Measurements from ENCODE around the gene FGF8.

Gene FGF8

DNA sequence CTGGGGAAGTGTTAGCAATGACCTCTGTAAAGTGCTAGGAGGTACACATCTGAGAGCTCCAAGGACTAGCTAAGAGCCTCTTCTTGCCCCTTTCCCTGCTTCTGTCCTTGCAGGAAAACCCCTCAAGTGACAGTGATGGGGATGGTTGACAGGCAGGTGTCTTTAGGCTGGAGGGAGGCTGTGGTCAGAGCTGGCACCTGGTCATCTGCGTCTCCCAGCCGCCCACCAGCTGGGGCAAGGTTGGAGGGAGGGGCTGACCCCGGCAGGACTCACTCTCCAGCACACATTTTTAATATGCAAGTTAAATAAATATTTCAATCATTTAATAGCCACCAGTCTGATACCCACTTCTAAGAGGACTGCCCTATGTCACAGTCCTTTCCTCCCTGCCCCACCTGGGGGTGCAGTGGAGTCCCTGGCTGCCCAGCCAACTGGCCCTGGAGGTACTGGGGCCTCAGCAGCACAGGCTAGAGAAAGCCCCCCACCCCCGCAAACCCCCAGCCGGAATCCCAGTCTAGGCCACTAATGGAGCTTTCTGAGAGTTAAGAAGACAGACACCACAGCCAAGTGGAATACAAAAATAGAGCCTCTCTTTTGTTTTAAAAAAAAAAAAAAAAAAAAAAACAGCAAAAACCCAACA is 6.3 kb downstream of the FGF8 start:
- DNase-seq (ENCODE audit: low read depth, low spot score), result no peak

DNA sequence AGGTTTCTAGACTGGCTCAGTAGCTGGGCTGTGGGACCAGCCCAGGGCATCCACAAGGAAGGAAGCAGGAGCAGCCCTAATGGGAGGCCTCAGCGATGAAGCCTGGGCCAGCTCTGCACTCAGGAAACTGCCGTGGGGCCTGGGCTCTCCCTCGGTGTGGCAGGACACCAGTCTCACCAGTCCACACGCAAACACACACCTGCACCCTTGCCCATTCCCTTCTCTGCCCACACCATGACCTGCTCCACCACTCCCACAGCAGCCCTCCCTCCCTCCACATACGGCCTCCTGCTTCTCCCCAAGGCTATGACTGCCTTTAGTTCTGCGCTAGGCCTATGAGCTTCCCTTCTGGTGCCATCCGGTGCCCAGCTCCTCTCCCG is 7.1 kb downstream of the FGF8 start:
- DNase-seq (ENCODE audit: low read depth, low spot score), result no peak

DNA sequence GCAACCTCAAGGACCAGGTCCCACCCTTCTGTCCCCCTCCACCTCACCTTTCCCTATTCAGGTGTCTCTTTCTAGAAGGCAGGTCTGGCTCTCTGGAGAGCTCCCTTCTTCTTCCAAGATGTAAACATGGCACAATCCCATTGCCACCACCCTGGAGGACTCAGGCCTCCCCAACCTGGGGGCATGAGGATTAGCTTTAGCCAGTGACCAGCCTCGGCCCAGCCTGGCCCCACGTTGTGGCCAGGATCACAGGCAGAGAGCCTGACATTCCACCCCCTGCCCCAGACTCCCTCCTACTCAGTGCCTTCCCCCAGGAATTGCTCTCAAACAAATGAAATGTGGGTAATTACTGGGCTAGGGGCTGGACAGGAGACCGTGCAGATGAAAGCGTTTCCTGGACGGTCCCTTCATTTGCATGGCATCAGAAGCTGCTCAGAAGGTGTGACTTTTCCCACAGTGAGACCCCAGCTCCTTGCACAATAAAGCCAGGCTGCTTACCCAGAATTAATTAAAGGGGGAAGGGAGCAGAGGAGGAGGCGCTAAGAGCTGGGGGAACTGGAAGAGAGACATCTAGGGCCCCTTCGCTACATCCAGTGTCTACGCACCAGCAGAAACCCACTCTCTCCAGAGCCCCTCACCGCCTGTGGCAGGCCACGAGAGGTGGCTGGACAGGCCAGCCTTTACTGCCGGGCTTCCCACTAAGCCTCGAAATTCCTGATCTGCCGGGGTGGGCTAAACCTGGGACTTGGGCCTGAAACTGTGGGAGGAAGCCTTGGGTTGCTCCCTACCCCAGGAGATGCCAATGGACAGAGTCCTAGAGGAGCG is 7.7 kb downstream of the FGF8 start:
- DNase-seq (ENCODE audit: low read depth, low spot score), result no peak

DNA sequence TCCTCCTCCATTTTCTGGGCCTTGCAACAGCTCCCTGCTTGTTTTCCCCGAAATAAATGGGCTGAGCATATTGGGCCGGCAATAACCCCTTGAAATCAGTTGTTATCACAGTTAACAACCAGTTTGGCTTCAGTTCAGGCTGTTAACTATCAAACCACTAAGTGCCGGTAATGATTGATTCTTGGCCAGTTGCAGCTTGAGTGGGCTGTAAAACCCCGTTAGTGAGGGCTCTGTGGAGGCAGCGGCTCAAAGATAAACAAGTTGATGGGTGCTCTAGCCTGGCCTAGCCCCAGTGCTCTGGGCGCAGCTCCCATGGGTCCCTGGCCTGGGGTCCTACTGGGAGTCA is 8.3 kb downstream of the FGF8 start:
- DNase-seq (ENCODE audit: low read depth, low spot score), result no peak

DNA sequence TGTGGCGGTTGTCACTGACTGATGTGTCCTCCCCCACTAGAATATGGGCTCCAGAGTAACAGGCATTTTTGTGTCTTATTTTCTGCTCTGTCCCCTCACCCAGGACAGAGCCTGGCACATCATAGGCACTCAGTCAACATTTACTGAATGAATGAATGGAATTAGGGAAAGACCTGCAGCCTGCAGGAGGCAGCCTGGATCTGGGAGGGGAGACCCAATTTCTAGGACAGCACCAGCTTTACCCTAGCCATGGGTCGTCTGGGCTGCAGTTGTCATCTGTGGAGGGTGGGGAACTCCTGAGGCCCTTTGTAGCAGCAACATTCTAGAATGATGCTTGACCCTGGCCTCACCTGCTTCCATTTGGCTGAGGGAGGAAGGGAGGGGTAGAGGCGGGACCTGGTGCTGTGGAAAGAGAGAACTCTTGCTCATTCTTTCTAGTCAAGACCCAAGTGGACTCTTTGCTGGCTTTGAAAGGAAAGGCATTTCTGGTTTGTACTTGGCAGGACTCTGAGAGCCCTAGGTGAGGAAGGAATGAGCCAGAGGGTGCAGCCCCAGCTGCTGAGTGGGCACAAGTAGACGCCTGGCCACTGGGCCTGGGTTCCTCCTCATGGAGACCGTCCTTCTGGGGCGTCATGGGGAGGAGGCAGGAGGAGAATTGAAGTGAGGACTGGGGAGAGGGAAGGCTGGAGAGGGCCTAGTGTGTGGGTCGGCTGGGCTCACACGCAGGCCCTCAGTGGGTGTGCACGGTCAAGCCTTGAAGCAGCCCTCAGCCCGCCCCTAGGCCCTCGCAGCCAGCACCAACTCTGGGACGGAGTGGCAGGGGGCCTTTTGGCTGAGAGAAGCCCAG is 8.9 kb downstream of the FGF8 start:
- no peak for DNase-seq (ENCODE audit: low read depth, low spot score)

DNA sequence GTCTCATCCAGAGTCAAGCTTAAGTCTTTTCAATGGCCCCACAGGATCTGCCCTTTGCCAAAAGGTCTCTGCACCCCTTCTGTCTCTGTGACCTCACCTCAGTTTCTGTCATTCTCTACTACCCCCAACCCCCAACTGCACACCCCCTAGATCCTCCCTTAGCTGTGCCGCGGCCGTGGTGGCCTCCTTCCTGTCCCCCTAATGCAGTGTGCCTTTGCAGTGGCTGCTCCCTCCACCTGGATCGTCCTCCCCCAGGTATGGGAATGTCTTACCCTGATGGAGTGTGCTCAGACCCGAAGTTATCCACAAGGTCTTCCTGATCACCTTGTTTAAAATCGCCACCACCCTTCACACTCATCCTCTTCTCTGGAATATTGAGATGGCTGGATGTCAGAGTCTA is 9.6 kb downstream of the FGF8 start:
- DNase-seq (ENCODE audit: low read depth, low spot score), result no peak

GRCh38 chr10:101763141-101763846 is 12.6 kb downstream of the FGF8 start:
- no peak for DNase-seq (ENCODE audit: low read depth, low spot score)

DNA sequence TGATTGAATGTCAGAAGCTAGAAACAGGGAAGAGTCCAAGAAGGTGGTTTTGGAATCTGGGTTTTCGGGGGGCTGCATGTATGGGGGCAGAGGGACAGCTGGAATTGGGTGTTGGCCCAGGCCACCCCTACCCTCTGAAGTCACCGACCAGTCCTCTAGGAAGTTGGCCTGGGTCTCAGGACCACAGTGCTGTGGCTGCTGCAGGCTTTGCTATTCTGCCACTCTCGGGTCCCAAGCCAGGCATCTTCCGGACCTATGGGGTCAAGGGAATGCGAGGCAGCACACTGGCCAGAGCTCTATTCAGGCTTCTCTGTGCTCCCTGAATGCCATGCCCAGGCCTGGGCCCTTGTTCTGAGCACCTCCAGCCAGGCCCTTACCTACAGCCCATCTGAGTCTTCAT is 13.2 kb downstream of the FGF8 start:
- no peak for DNase-seq (ENCODE audit: low read depth, low spot score)

- no peak for DNase-seq (ENCODE audit: low read depth, low spot score)
Observed at GRCh38 chr10:101761226-101761625, 14.7 kb downstream of the FGF8 start.

DNA sequence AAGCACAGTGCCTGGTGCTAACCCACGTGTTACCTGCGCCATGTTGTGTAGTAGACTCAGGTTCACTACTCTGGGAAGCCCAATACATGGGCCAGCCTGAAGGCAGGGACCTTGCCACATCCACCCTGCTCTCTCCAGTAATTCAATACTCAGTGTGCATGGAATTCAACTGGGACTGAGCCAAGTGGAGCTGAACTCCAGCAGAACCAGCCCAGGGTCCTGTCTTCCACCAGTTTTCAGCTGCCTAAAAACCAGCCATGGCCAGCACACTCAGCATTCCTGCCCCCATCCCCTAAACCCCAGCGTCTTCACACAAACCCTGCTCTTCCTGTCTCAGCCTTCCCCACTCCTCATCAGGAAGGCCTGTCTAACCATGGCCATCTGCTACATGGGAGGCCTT is 15.4 kb downstream of the FGF8 start:
- DNase-seq (ENCODE audit: low read depth, low spot score), result no peak

DNA sequence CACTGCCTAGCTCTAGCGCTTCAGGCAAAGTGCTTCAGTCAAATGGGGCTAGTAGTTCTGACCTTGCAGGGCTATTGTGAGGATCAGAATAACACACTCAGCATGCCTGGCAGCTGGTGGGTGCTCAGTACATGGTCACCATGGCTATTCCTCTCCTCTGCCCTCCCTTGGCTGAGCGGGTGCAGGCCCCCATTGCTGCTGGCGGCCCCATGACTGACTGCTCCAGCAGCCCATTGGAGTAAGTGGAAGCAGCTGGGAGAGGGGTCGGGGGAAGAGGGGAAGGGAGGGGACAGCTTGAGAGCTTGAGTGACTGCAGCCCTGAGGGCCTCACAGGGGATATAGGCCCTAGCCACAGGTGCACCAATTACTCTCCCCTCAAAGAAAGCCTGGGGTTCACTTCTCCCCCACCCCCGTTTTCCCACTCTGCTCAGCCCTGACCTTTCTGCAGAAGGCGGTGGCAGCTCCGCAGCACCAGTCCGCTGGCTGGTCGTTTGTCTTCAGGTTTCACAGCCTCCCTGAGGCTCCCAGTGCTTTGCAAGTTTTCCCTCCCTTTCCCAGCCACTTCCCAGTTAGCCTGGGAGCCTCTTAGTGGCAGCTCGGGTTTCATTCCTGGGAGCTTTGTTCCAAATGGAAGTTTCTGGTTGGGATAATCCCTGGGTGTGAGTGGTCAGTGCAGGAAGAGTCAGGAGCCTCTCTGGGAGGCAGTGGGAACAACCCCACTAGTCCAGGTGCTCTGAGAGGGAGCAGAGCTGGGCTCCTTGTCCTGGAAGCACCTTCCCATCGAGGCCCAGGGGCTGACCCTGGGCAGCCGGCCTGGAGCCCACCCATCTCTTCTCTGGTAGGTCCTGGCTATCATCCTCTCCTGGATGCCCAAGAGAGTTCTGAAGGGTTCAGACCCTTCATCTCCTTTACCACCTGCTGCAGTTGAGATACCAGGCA is 16.3 kb downstream of the FGF8 start:
- no peak for DNase-seq (ENCODE audit: low read depth, low spot score)

DNA sequence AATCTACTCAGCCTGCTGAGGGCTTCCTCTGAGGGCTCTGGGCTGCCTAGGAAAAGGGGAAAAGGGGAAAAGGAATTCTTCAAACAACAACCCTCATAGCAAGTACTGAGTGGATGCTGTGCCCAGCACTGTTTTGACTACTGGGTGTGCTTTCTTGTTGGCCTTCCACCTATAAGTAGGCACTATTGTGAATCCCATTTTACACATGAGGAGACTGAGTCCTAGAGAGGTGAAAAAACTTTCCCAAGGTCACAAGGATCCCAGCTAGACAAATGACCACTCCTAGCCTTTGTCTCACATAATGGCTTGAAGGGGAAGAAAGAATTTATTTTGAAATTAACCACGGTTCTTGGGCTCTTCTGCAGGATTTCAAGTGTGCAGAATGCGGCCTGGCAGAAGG is 17.1 kb downstream of the FGF8 start:
- no peak for DNase-seq (ENCODE audit: low read depth, low spot score)

DNA sequence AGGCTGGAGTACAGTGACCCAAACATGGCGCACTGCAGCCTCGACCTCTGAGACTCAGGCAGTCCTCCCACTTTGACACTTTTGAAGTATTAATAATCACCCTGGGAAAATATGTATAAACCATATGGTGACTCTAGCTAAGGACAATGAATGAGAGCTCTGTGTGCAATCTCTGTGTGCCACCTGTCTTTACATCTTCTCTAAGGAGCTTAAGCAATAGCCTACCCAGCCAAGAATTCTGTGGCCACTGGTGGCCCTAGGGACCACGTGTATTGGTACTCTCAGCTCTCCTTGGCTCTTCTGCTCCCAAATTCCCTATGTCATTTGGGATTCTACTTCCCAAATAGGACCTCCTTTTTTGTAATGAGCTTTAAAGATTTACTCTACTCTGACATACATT is 23.7 kb downstream of the FGF8 start:
- no peak for DNase-seq (ENCODE audit: low read depth, low spot score)

DNA sequence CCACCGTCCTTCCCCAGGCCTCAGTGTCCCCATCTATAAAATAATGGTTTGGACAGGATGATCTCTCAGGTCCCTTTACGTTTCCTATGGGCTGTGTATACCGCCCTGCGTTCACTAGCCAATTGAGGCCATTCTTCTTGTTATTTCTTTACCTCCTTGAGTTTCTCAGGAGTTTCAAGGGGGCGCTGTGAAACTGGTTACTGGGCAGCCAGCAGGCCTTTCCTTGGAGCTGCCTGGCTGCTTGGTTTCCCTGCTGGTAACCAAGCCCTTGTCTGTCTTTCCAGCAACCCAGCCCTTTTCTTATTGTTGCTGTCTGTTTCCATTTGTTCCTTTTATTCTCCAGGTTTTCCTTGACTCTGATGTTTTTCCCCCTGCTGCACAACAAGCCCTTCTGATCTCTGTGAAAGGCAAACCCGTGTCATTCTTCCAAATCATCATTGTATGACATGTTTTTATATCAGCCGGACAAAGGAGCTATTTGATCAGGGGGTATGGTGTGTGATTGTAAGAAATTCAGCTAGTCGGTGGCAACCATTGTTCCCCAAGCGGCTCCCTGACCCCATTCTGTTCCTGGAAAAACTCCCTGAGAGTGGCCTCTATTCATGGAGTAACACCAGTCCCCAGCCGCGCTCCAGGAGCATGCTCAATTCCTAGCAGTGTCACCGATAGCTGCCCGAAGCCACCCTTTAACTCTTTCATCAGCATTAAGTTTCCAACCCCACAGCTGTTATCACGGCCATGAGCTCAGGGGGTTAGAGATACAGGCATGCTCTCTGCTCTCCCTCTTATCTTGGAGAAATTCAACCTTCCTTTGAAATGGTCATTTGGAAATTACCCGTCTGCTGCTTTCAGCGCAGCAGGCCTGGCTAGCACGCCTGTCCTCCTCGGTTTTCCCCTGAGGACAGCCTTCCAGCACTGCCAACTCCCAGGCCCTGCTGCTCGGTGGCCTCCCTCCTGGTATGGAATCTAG is 26.6 kb downstream of the FGF8 start:
- no peak for DNase-seq (ENCODE audit: low read depth, low spot score)

GRCh38 chr10:101748496-101748895 is 27.4 kb downstream of the FGF8 start:
- no peak for DNase-seq (ENCODE audit: low read depth, low spot score)

DNA sequence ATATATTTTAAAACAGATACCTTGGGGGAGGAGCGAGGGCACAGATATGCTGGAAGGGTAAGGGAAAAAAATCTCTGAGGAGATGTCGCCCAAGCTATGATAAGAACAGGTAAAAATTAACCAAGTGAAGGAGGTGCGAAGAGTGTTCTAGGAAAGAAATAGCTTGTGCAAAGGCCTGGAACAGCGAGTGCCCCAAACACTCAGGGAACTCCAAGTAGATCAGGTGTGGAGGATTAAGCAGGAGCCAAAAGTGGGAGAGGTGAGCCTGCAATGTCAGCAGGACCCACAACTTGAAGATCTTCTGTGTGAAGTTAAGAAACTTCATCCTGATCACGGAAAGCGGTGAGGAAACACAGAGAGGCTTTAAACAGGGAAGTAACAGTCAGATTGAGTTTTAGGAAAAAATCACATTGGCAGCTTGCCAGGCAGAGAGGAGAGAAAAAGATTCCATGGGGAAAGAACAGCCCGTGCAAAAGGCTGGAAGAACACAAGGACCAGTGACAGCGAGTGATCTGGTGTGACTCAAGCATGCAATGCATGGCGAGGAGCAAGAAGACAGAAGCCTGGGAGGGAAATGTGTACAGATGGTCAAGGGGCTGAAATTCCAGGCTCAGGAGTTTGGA is 30.7 kb downstream of the FGF8 start:
- DNase-seq (ENCODE audit: low read depth, low spot score), result no peak

GRCh38 chr10:101744267-101744666 is 31.6 kb downstream of the FGF8 start:
- no peak for DNase-seq (ENCODE audit: low read depth, low spot score)

- DNase-seq (ENCODE audit: low read depth, low spot score), result no peak
Observed at GRCh38 chr10:101741938-101742337, 34.0 kb downstream of the FGF8 start.

GRCh38 chr10:101736666-101737065 is 39.2 kb downstream of the FGF8 start:
- no peak for DNase-seq (ENCODE audit: low read depth, low spot score)

Measured in activated CD4-positive, CD25-positive, alpha-beta regulatory T cell treated with anti-CD3 and anti-CD28 coated beads, Interleukin-2, amount 50 U/mL, for 16 hours (primary cell).